Measurements from ENCODE around the gene FOXK1. TPM values are rescaled to one million over a fixed set of nuclear protein-coding genes. Genes with fewer than 3 reads are reported as not detected.
A peak's percentile ranks its signal among the peaks of the same experiment; 100 is the strongest.

FOXK1 gene
- total and polyA plus RNA-seq, 4 experiments from 2014 or later: 1.3 to 53.3 (median 29.0) TPM

DNA sequence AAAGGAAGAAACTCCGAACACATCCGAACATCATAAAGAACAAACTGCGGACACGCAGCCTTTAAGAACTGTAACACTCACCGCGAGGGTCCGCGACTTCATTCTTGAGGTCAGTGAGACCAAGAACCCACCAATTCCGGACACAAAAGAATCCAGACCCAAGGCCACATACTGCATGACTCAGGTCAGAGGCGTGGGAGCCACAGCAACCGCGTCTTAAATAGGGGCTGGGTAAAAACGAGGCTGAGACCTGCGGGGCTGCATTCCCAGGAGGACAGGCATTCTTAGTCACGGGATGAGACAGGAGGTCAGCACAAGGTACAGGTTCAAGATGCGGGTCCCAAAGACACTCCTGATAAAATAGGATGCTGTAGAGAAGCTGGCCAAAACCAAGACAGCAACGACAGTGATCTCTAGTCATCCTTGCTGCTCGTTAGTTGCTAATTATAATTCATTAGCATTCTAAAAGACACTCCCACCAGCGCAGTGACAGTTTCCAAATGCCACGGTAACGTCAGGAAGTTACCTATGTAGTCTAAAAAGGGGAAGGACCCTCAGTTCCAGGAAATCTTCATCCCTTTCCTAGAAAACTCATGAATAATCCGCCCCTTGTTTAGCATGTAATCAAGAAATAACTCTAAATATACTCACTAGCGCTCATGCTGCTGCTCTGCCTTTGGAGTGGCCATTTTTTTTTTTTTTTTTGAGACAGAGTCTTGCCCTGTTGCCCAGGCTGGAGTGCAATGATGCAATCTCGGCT, 112.7 kb downstream of the FOXK1 start:
- Mint-ChIP-seq H3K4me3 (peak overlapping the region in 2 of 8 donors; percentile 6 to 61), H3K27ac (peak overlapping the region in 2 of 7 donors; percentile 18 to 74), H3K27me3 (no peaks in the 10 kb centered on the region), H3K4me1 (peaks cover 1 to 12% (median 9%) of the 10 kb centered on the region in 4 donors), H3K36me3 (peaks cover 0 to 11% of the 10 kb centered on the region in 2 donors), H3K9me3 (no peaks in the 10 kb centered on the region)
- peaks cover 13% of the 10 kb centered on the region for H3K36me3 ChIP-seq (ENCODE audit: insufficient read depth, low read length)
- peaks cover 5% of the 10 kb centered on the region for H3K4me1 ChIP-seq (ENCODE audit: insufficient read depth, low read length)
- intact Hi-C loops (cut with micrococcal nuclease): loop anchor here (5.0 kb wide), 1 partner anchor 178 kb away; no protein-coding TSS in a partner anchor
- H3K27me3 ChIP-seq (ENCODE audit: insufficient read depth, low read length): no peaks in the 10 kb centered on the region
- CTCF ChIA-PET (ENCODE audit: partially characterized antibody): interaction anchor here (2.2 to 7.0 kb wide), 3 partner anchors 179 to 292 kb away, joined by 7 to 62 read pairs (median 25); no protein-coding TSS in a partner anchor
- POLR2A ChIA-PET (ENCODE audit: partially characterized antibody): interaction anchor here (1.0 to 4.4 kb wide), 2 partner anchors 18 to 20 kb away, joined by 3 to 56 read pairs; partner anchors contain the start of gene AP5Z1
- H3K4me3 ChIP-seq (ENCODE audit: low read length in 2 of 2): no peak overlapping the region
- H3K27ac ChIP-seq (ENCODE audit: low read depth, low read length): no peak overlapping the region
- no peak for DNase-seq
- H3K9me3 ChIP-seq (ENCODE audit: control insufficient read depth in 1 of 2, low read length in 2 of 2): no peaks in the 10 kb centered on the region

DNA sequence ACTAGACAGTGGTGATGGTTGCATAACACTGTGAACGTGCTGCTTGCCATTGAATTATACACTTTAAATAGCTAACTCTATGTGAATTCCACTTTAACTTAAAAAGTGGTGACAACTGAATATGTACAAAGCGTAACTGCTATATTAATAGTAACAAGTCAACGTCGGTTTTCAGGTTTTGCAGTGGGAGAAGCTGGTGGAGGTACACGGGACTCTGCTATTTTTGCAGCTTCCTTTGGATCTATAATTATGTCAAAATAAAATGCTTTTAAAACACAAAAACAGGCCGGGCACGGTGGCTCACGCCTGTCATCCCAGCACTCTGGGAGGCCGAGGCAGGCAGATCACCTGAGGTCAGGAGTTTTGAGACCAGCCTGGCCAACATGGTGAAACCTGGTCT, 114.4 kb downstream of the FOXK1 start:
- no peak for DNase-seq
- peak overlapping the region in 1 of 7 donors; percentile 74 for H3K27ac Mint-ChIP-seq
- H3K27ac ChIP-seq (ENCODE audit: low read depth, low read length): no peak overlapping the region
- H3K4me3 Mint-ChIP-seq: no peak overlapping the region
- intact Hi-C loops (cut with micrococcal nuclease): loop anchor here (5.0 kb wide), 1 partner anchor 176 kb away; no protein-coding TSS in a partner anchor
- no peaks in the 10 kb centered on the region for H3K27me3 ChIP-seq (ENCODE audit: insufficient read depth, low read length)
- peaks cover 1% of the 10 kb centered on the region for H3K36me3 ChIP-seq (ENCODE audit: insufficient read depth, low read length)
- peaks cover 3 to 12% (median 8%) of the 10 kb centered on the region in 4 donors for H3K4me1 Mint-ChIP-seq
- peaks cover 5% of the 10 kb centered on the region for H3K4me1 ChIP-seq (ENCODE audit: insufficient read depth, low read length)
- no peaks in the 10 kb centered on the region for H3K9me3 Mint-ChIP-seq
- H3K36me3 Mint-ChIP-seq: peaks cover 0 to 3% of the 10 kb centered on the region in 2 donors
- ChIA-PET CTCF (ENCODE audit: partially characterized antibody) (interaction anchor here (0.8 to 7.0 kb wide), 5 partner anchors 10 to 289 kb away, joined by 3 to 62 read pairs (median 4); partner anchors contain the start of genes AP5Z1 and RBAK), POLR2A (ENCODE audit: partially characterized antibody) (no interaction called here)
- no peak overlapping the region for H3K4me3 ChIP-seq (ENCODE audit: low read length in 2 of 2)
- H3K27me3 Mint-ChIP-seq: no peaks in the 10 kb centered on the region
- H3K9me3 ChIP-seq (ENCODE audit: control insufficient read depth in 1 of 2, low read length in 2 of 2): no peaks in the 10 kb centered on the region

DNA sequence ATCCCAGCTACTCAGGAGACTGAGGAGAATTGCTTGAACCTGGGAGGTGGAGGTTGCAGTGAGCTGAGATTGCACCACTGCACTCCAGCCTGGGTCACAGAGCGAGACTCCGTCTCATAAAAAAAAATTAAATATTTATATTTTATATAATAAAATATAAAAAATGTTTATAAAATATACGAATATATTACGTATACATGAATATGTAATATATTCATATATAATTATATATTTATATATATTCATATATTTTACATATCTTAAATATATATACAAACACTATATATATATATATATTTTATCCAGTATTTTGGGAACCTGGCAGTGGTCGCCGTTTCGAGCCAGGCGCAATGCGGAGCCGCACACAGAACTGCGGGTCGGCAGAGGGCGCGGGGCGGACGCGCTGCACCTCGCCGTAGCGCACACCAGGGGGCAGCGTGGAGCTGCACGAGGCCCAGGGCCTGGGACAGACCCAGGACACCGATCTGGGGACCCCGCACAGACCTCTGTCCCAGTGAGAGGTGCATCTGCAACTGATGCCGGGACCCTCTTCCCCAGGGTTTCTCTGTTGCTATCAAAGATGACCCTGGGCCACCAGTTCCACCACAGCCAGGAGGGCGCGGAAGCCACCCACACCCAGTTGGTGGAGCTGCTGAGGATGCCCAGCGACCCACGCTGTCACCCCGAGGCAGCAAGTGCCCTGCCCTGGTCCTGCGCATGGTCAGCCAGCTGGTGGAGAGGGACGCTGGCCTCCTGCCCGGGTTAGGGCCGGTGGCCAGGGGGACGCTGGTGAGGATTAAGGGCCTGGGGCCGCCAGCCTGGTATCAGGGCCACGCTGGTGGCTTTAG, 116.0 kb downstream of the FOXK1 start:
- intact Hi-C loops (cut with micrococcal nuclease): loop anchor here (1.0 to 5.0 kb wide), 2 partner anchors 174 to 287 kb away; no protein-coding TSS in a partner anchor
- Mint-ChIP-seq H3K9me3 (no peaks in the 10 kb centered on the region), H3K4me3 (no peak overlapping the region), H3K4me1 (peaks cover 1 to 12% (median 6%) of the 10 kb centered on the region in 4 donors), H3K27ac (no peak overlapping the region), H3K36me3 (no peaks in the 10 kb centered on the region), H3K27me3 (no peaks in the 10 kb centered on the region)
- CTCF ChIA-PET (ENCODE audit: partially characterized antibody): interaction anchor here (1.1 to 7.0 kb wide), 7 partner anchors 10 to 288 kb away, joined by 3 to 62 read pairs (median 5); partner anchors contain the start of gene AP5Z1
- Histone ChIP-seq H3K27me3 (ENCODE audit: insufficient read depth, low read length) (no peaks in the 10 kb centered on the region), H3K9me3 (ENCODE audit: control insufficient read depth in 1 of 2, low read length in 2 of 2) (no peaks in the 10 kb centered on the region), H3K4me1 (ENCODE audit: insufficient read depth, low read length) (no peaks in the 10 kb centered on the region), H3K4me3 (ENCODE audit: low read length in 2 of 2) (no peak overlapping the region), H3K27ac (ENCODE audit: low read depth, low read length) (no peak overlapping the region), H3K36me3 (ENCODE audit: insufficient read depth, low read length) (no peaks in the 10 kb centered on the region)
- peak in 4 of 5 donors; percentile 45 to 59 (median 53) for DNase-seq
- POLR2A ChIA-PET (ENCODE audit: partially characterized antibody): interaction anchor here (0.7 to 1.6 kb wide), 2 partner anchors 22 to 393 kb away, joined by 3 to 11 read pairs; partner anchors contain the start of gene AP5Z1

DNA sequence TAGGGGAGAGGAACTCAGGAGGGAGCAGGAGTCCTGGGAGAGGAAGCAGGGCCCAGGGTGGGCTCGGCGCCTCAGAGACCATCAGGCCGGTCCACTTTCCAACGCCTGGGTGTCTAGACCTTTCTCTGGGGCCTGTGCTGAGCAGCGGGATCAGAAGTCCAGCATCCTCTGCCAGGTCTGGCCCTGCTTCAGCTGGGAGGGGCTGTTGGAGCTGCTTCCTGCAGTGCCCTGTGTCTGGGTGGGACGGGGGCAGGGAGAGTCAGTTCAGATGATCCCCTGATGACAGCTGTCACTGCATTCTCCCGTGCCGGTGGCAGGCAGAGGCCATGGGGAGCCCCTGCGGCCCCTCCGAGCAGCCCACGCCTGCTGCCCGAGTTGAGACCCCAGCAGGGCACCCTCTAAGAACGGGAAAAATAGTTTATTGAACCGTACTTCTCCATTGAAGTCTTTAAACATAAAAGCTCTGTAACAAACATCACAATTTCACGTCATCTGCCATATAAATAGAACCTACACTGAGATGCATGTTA, 116.7 kb downstream of the FOXK1 start:
- no peaks in the 10 kb centered on the region for H3K36me3 Mint-ChIP-seq
- no peaks in the 10 kb centered on the region for H3K9me3 Mint-ChIP-seq
- no peaks in the 10 kb centered on the region for H3K9me3 ChIP-seq (ENCODE audit: control insufficient read depth in 1 of 2, low read length in 2 of 2)

DNA sequence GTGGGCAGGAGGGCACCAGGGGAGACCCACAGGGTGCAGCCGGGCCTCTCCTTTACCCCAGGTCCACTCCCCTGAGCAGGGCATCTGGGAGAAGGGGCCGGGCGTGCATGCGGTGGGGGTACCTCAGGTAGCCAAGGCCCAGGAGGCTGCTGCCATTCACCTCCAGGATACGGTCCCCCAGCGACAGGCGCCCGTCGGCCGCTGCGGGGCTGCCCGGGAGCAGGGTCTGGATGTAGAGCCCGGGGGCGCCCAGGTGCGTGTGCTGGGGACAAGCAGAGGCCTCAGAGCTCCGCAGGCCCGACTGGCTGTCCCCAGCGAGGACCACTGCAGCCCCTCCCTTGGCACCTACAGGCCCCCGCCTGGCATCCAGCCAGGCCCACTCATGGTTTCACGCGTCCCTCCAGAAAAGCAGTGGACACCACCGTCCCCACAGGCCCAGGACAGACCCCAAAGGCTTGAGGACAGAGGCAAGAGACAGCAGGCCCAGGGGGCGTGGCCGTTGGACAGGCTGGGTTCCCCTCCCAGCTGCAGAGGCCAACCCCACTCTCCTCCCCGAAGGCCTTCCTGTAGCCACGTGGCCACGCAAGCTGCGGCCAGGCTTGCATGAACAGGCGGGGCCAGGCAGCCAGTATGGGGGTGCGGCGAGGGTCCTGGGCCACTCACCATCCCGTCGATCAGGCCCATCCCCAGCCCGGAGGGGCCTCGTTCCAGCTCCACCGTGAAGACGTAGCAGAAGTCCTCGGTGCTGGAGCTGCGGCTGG, 117.6 kb downstream of the FOXK1 start:
- no peaks in the 10 kb centered on the region for H3K36me3 Mint-ChIP-seq
- no peak overlapping the region for H3K4me3 ChIP-seq (ENCODE audit: low read length in 2 of 2)
- peaks cover 0 to 2% (median 1%) of the 10 kb centered on the region in 4 donors for H3K4me1 Mint-ChIP-seq
- ChIA-PET POLR2A (ENCODE audit: partially characterized antibody) (no interaction called here), CTCF (ENCODE audit: partially characterized antibody) (interaction anchor here (0.6 to 7.0 kb wide), 4 partner anchors 24 to 290 kb away, joined by 4 to 62 read pairs (median 8); partner anchors contain the start of gene AP5Z1)
- no peaks in the 10 kb centered on the region for H3K27me3 ChIP-seq (ENCODE audit: insufficient read depth, low read length)
- no peak for DNase-seq
- no peak overlapping the region for H3K27ac Mint-ChIP-seq
- H3K9me3 Mint-ChIP-seq: no peaks in the 10 kb centered on the region
- no peak overlapping the region for H3K27ac ChIP-seq (ENCODE audit: low read depth, low read length)
- H3K36me3 ChIP-seq (ENCODE audit: insufficient read depth, low read length): no peaks in the 10 kb centered on the region
- no peaks in the 10 kb centered on the region for H3K27me3 Mint-ChIP-seq
- H3K9me3 ChIP-seq (ENCODE audit: control insufficient read depth in 1 of 2, low read length in 2 of 2): no peaks in the 10 kb centered on the region
- intact Hi-C loops (cut with micrococcal nuclease): loop anchor here (5.0 kb wide), 1 partner anchor 173 kb away; no protein-coding TSS in a partner anchor
- H3K4me3 Mint-ChIP-seq: no peak overlapping the region
- no peaks in the 10 kb centered on the region for H3K4me1 ChIP-seq (ENCODE audit: insufficient read depth, low read length)

More for the DNA sequence above, 116.7 kb downstream of the FOXK1 start:
- Mint-ChIP-seq H3K4me1 (peaks cover 1 to 10% (median 6%) of the 10 kb centered on the region in 4 donors), H3K27me3 (no peaks in the 10 kb centered on the region), H3K4me3 (peak overlapping the region in 1 of 8 donors; percentile 13), H3K27ac (no peak overlapping the region)
- DNase-seq: no peak
- ChIA-PET CTCF (ENCODE audit: partially characterized antibody) (interaction anchor here (0.6 to 7.0 kb wide), 8 partner anchors 9 to 291 kb away, joined by 3 to 62 read pairs (median 4); partner anchors contain the start of gene AP5Z1), POLR2A (ENCODE audit: partially characterized antibody) (interaction anchor here (0.7 to 1.6 kb wide), 2 partner anchors 23 to 392 kb away, joined by 3 to 11 read pairs; partner anchors contain the start of gene AP5Z1)
- no peaks in the 10 kb centered on the region for H3K4me1 ChIP-seq (ENCODE audit: insufficient read depth, low read length)
- H3K27ac ChIP-seq (ENCODE audit: low read depth, low read length): no peak overlapping the region
- intact Hi-C loops (cut with micrococcal nuclease): loop anchor here (1.0 to 5.0 kb wide), 2 partner anchors 174 to 287 kb away; no protein-coding TSS in a partner anchor
- H3K36me3 ChIP-seq (ENCODE audit: insufficient read depth, low read length): no peaks in the 10 kb centered on the region
- H3K4me3 ChIP-seq (ENCODE audit: low read length in 2 of 2): no peak overlapping the region
- H3K27me3 ChIP-seq (ENCODE audit: insufficient read depth, low read length): no peaks in the 10 kb centered on the region

DNA sequence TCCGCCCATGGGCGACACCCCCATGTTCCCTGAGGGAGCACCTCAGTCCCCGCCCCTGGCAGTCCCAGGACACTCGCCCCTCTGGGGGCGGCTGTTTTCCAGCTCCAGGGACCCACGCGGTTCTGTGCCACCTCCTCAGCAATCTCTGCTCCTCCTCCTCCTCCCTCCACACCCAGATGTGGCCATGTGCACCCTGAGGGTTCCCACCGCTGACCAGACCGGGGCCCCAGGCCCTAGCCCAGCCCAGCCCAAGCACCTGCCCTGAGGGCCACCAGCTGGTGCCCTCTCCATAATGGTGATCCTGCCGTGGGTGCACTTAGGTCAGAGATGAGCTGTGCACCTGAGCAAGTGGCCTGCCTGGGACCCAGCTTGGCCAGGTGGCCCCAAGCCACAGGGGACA, 118.4 kb downstream of the FOXK1 start:
- Histone ChIP-seq H3K4me1 (ENCODE audit: insufficient read depth, low read length) (no peaks in the 10 kb centered on the region), H3K27me3 (ENCODE audit: insufficient read depth, low read length) (no peaks in the 10 kb centered on the region), H3K36me3 (ENCODE audit: insufficient read depth, low read length) (no peaks in the 10 kb centered on the region), H3K27ac (ENCODE audit: low read depth, low read length) (no peak overlapping the region), H3K4me3 (ENCODE audit: low read length in 2 of 2) (no peak overlapping the region), H3K9me3 (ENCODE audit: control insufficient read depth in 1 of 2, low read length in 2 of 2) (no peaks in the 10 kb centered on the region)
- POLR2A ChIA-PET (ENCODE audit: partially characterized antibody): no interaction called here
- Mint-ChIP-seq H3K4me1 (peaks cover 0 to 1% (median 0%) of the 10 kb centered on the region in 4 donors), H3K27ac (no peak overlapping the region), H3K4me3 (no peak overlapping the region), H3K36me3 (no peaks in the 10 kb centered on the region), H3K27me3 (no peaks in the 10 kb centered on the region), H3K9me3 (no peaks in the 10 kb centered on the region)
- DNase-seq: no peak
- CTCF ChIA-PET (ENCODE audit: partially characterized antibody): interaction anchor here (7.0 kb wide), 1 partner anchor 285 kb away, joined by 62 read pairs; no protein-coding TSS in a partner anchor
- intact Hi-C loops (cut with micrococcal nuclease): no loop called here
